ENCODE results near the gene ARSG.

Gene ARSG

GRCh38 chr17:68456339-68457167 lies 165.3 kb downstream of the ARSG start (continued):
- TF ChIP-seq ZNF26 (tag by site-specific recombination; IDR thresholded peaks at IDR 0.05) (no peak), ZNF398 (tag by site-specific recombination; IDR thresholded peaks at IDR 0.05) (no peak), ZFP41 (tag by site-specific recombination; IDR thresholded peaks at IDR 0.05; ENCODE audit: borderline replicate concordance) (no peak), GLIS1 (tag by site-specific recombination; IDR thresholded peaks at IDR 0.05) (no peak), KLF10 (tag by site-specific recombination; IDR thresholded peaks at IDR 0.05) (no peak), ZNF660 (tag by site-specific recombination; IDR thresholded peaks at IDR 0.05) (no peak), SP3 (tag by site-specific recombination; IDR thresholded peaks at IDR 0.05) (peak; percentile 78), ZNF366 (tag by site-specific recombination; conservative IDR thresholded peaks at IDR 0.05) (peak; percentile 49; the same call in 1 of the 2 replicates), ZSCAN30 (tag by site-specific recombination; IDR thresholded peaks at IDR 0.05) (0 out of 2 replicates have a peak, but pooled peaks have one; percentile 16), ZNF354C (tag by site-specific recombination; IDR thresholded peaks at IDR 0.05; ENCODE audit: borderline replicate concordance, low read depth) (no peak), ZNF510 (tag by site-specific recombination; IDR thresholded peaks at IDR 0.05; ENCODE audit: insufficient replicate concordance) (no peak), ZNF423 (tag by site-specific recombination; IDR thresholded peaks at IDR 0.05) (no peak), ZNF10 (tag by site-specific recombination; IDR thresholded peaks at IDR 0.05) (no peak), PRDM10 (tag by site-specific recombination; IDR thresholded peaks at IDR 0.05) (peak; percentile 12; the same call in 1 of the 2 replicates), OSR2 (tag by site-specific recombination; IDR thresholded peaks at IDR 0.05) (no peak), ZNF335 (tag by site-specific recombination; conservative IDR thresholded peaks at IDR 0.05) (peak; percentile 96), ZNF560 (tag by site-specific recombination; IDR thresholded peaks at IDR 0.05; ENCODE audit: borderline replicate concordance) (no peak), ZEB2 (tag by site-specific recombination; IDR thresholded peaks at IDR 0.05) (no peak), YY1 (tag by site-specific recombination; IDR thresholded peaks at IDR 0.05) (no peak), ZNF639 (tag by site-specific recombination; IDR thresholded peaks at IDR 0.05) (no peak), KLF9 (tag by site-specific recombination; IDR thresholded peaks at IDR 0.05; ENCODE audit: low read depth) (peak; percentile 38; the same call in 1 of the 2 replicates), ZNF555 (tag by site-specific recombination; conservative IDR thresholded peaks at IDR 0.05) (no peak), ZNF600 (tag by site-specific recombination; IDR thresholded peaks at IDR 0.05) (peak; percentile 69), ZNF624 (tag by site-specific recombination; IDR thresholded peaks at IDR 0.05) (no peak), ZNF654 (tag by site-specific recombination; IDR thresholded peaks at IDR 0.05; ENCODE audit: low read depth) (no peak), ZNF18 (tag by site-specific recombination; IDR thresholded peaks at IDR 0.05) (no peak), ZBTB8A (tag by site-specific recombination; IDR thresholded peaks at IDR 0.05) (peak; percentile 49; the same call in 1 of the 2 replicates), ZNF16 (tag by site-specific recombination; IDR thresholded peaks at IDR 0.05; ENCODE audit: low read depth) (no peak), ZNF777 (tag by site-specific recombination; IDR thresholded peaks at IDR 0.05; ENCODE audit: borderline replicate concordance) (no peak), ZNF140 (tag by site-specific recombination; IDR thresholded peaks at IDR 0.05) (no peak)
